NCI-H1930 (cell line): ENCODE results near the gene KLF7.
A peak's percentile ranks its signal among the peaks of the same experiment; 100 is the strongest.

Experiments used
- DNase-seq, 2 experiments: peaks; one replicate each; lab custom pipeline; 2025; lab: John Stamatoyannopoulos, UW

Gene KLF7

DNA sequence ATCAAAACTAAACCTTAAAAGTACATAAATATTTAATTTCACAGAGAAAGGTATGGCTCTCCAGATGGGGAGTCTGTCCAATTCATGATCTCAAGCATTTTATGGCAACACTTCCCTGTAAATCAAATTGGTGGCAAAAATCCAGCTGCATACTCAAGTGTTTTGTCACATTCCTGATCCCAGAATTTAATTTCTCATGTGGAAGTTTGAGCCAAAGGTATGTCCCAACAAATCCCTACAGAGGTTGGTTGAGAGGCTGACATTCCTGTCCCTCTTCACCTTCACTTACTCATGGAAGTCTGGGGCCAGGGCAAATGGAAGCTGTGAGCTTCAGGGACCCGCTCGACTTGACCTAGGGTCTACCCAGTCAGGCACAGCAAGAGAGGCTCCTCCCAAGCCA is 17.7 kb downstream of the KLF7 start:
- DNase-seq, result no peak

DNA sequence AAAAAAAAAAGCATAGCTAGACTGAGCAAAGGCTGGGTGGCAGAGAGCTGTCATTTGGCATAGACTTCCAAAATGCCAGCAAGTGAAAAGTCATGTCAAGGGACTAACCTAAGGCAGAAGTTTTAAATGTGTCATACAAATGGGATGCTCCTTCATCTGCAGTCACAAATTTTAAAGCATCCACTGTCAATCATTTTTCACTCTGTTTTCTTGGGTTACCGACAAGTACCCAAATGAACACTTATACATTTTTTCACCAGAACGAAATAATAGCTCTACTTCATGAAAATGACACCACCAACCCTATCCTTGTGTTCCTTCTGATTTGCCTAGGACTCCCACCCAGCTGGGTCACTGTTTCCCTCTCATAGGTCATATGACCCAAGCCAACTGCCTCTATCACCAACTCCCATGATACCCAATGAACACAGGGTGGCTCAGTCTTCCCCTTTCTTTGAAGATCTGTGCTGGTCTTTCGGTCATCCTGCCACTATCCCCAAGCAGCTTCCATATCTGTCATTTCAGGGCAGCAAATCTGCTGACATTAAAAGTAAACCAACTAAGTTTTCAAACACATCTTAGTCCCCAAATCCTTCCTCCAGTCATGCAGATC is 21.5 kb downstream of the KLF7 start:
- no peak for DNase-seq

DNA sequence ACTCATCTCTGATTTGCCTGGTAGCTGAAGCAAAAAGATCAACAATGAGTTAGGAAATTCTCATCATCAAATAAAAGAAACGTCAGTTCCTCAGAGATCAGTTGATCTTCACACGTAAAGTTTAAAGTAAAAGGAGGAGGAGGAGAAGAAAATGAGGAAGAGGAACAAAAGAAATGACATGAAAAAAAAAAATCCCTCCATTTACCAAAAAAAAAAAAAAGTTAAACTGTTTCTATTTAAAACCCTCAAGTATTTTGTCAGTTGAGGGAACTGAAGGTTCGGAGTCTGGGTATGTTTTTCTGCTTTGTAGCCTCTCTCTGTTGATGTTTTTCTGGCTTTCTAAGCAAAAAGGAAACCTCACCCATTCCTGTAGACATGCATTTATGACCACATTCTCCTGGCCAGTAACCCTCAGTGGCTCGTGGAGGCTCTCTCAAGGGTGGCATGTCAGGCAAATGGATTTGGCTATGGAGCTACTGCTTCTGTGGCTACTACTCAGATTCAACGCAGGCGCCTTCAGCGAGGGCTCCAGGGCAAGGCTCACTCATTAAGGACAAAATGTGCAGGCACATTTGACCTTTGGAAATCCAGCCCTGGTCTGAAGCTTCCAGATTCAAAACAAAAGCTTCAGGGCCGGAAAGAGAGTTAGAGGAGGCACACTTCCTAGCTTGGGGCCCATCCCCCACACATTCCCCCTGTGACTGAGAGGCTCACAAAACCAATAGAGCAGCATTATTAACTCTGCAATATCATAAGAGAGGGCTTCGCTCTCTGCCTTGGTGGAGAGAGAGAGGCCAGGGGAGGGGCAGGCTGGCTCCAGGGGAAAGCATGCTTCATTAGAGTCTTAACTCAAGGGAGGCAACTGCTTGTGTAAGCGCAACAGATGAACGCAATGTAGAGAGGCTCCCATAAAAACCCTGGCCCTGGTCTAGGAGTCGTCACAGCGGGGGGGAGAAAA is 22.3 kb downstream of the KLF7 start:
- DNase-seq, result no peak

DNA sequence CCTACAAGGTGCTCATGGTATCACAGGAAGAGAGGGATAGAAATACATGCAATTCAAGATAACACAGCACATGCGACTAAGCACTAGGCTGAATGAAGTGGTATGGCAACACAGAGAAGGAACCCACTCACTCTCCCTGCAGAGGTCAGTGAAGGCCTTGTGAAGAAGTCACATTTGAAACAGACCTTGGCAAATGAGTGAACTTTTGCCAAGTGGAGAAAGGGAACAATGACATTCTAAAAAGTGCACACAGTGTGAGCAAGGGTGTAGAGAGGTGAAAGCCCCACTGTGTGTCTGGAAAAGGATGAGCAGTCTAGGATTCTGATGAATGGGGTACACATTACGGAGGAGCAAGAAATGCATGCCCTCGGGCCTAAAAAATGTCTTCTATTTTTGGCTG is 23.3 kb downstream of the KLF7 start:
- no peak for DNase-seq

DNA sequence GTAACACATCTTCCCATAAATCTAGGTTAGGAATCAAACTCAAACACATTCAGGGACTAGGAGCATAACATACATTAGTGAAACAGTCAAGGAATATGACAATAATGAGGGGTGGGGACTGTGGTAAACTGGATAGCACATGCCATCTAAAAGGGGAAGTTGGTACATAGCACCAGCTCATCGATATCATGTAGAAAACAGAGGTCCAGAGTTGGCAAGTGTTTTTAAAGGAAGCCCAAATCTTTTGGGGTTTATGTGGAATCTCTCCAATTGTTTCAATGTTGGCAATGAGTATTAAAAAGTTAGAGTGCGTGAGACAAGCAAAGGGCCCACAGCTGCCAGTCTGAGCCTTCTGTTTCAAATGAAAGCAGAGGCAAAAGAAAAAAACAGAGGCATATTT is 24.4 kb downstream of the KLF7 start:
- no peak for DNase-seq

DNA sequence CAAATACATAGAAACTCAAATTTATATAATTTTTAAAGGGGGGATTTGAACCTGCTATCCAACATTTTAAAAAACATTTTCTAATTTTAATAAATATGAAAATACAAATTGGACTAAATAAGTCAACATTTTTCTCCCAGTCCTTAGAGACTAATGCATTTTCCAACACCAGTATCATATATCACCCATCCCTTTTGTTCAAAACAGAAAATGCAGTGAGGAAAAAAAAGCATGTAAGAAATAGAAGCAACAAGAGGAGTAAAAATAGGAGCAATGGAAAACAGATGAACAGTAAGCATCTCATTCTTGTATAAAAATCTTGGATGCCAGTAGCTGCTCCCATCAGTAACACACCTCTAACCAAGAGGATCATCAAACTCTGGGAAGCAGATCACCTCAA is 25.5 kb downstream of the KLF7 start:
- DNase-seq, result no peak

DNA sequence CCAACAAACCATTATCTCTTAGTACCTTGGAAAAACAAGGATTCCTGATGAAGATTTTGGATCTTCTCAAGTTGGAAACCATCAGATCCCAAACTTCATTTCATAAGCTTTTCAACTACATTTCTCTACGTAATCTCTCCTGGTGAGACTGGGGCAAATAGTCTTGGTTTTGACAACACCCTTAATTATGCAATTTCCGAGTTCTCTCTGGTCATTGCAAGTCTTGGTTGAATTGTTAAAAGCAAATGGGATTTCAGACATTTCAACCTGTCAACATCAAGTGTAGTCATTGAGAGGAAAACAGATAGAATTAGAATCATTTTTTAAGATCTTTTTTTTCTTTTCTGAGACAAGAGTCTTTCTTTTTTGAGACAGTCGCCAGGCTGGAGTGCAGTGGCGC is 26.2 kb downstream of the KLF7 start:
- DNase-seq, result no peak

DNA sequence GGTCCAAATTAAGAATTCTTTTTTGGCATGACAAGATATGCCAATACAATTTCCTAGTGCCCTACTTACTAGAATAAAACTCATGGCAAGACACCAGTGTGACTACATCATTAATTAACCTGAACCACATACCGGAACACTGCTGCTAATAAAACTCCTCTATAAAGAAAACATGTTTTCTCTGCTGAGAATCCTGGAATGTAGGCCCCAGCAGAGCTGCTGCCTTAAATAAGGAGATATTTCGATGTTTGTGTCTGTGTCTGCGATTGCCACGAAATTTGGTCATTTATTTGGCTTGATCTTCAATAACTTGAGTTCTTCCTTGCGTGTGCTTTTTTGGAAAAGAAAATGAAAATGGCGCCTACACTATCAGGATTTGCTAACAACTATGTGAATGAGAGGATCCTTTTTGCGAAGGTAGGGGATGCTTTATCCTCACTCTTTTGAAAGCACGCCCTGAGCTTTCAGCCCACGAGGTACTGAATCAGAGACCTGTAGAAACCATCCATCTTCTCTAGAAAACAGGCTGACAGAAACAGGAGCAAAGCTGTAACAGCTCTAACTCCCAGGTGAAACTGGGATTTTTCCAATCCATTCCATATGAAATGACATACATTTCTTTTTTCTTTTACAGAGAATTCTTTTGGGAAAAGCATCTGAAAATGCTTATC is 27.0 kb downstream of the KLF7 start:
- DNase-seq, result no peak

DNA sequence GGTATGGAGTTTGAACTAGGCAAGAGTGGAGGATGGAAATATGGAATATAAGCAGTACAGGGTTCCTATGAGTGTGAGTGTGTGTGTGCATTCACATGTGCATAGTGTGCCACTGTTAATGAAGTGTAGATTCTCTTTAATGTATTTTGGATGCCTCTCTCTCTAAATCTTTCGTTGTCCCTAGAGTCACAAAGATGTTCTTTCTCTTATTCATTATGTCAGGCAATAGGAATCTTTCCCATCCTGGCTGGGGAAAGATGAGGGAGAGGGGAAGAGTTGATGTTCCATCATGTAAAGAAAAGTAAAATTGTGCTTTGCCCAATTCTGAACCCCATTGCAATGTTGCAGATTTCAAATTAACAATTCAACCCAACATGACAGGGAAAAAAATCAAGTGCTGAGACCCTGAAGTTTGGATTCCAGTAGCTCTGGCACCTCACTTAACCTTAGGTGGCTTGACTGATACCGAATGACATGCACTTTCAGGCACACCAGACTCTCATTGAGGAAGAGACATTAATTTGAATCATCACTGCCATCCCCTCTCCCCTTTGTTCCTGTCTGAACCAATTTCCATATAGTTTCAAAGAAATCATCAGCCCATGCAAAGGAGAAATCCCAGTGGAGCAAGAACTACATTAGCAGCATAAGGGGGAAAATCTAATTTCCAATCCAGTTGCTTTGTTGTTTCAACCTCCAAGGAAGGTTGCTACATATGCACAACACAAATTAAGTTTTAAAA is 28.0 kb downstream of the KLF7 start:
- DNase-seq, result no peak

DNA sequence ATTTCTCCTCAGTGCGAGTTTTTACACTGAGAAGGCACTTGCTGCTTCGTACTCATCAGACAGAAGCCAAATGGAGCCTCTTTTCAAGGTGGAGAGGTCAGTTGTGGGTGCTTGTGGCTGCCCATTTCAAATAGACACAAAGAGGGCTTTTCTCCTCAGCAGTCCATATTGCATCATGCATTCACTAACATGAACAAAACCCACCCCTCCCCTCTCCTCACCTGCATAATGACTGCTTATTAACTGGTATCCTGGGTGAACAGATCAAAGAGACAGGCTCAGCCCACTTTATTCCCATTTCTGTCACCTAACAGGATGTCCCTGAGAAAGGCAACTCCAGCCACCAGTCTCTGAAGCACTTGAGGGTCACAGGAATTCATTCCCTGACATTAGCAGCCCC is 28.9 kb downstream of the KLF7 start:
- peak in 1 of 2 experiments; percentile 25 for DNase-seq

DNA sequence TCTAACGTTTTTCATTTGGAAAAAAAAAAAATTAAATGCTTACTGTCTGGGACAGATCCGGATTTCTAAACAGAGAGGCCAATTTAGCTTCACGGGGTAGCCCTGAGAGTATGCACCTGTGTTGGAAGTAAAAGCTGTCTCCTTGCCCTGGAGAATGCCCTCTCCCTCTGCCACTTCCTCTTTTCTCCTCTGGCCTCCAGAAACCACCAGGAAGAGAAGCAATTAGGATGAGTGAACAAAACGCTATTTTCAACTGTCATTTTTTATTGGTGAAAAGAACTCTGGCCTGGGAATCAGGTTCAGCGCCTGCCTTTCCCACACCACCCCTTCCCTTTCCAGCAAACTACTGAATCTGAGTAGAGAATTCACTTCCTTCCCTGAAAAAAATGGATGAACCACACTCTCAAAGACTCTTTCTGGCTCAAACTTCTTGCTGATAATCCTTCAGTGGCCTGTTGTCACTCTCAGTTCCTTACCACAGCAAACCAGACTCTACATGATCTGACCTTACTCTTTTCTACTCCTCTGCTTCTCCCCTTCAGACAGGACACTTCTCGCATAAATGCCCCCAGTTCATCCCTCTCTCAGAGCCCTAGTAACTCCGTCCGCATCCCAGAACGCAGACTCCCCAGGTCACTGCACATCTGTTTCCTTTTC is 29.8 kb downstream of the KLF7 start:
- DNase-seq, result no peak

DNA sequence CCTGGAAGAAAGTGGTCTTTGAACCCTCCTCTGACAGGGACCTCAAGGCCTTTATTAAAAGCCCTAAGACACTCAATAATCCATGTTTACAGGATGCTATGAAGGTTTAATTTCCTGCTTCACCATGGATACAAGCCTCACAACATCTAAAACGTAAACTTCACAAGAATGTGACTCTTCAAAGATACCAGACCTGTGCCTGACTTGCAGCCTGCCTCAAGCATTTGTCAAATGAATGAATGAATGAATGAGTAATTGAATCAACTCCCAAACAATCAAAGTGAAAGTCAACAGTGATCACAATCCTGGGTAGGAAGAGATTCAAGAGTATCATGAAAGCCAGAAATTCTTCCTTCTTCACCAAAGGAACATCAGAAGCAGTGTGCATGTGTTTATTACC is 30.4 kb downstream of the KLF7 start:
- no peak for DNase-seq

DNA sequence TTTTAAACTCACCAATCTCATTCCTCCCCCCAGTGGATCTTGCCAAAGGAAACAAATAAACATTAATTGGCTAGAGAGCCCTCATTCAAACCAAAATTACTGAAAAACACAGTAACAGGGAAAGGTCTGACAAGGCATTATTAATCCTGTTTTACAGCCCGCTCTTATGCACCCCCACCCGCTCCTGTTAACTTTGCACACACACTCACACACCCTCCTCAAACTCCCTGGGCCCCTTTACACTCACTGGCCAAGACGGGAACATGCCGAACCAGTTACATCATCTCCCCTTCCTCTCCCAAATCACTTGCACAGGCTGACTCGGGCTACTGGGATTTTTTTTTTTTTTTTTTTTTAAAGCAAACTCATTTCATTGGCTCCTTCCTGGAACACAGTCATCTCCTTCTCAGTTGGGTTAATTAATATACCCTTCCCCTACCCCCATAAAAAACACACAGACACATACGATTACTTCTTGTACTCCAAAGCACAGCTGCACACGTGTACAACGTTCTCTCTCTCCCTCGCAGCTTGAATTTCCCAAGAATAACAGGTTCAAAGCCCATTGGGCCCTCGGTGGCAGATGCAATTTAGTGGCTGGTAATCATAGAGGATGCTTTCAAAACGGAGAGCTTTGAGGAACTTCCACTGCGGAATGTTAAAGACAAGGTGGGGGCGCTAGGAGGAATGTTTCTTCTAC is 31.8 kb downstream of the KLF7 start:
- no peak for DNase-seq

DNA sequence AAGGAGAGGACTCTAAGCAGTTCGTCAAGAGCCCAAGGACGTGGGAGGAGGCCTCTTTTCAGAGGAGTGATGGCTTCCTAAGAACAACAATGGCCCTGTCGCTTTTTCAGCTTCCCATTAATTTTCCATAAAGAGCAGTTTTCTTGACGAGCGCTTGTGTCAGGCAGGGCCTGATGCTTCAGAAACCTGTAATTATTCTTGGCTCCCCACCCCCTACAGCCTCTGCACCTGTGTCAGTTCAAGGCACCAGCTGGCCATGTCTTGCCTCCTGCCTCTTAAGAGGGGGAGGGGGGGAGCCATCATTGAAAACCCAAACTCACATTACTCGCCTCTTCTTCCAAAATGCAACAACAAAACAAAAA is 32.3 kb downstream of the KLF7 start:
- no peak for DNase-seq

DNA sequence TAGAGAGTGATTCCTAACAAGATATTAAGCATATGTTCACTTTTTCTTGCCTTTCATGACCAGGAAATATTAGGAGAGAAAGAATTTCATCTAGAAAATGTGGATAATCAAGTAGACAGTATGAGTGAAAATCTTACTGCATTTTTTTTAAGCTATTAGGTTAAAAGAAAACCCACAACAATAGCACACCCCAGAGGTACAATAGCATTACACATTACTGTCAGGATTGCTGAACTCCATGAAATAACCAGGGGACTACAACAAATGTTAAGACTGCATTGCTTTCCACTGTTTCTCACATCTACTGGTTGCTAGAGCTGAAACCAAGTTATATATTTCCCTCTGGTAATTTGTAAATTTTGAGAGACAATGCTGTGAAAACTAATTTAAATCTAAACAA is 33.7 kb downstream of the KLF7 start:
- DNase-seq, result no peak

DNA sequence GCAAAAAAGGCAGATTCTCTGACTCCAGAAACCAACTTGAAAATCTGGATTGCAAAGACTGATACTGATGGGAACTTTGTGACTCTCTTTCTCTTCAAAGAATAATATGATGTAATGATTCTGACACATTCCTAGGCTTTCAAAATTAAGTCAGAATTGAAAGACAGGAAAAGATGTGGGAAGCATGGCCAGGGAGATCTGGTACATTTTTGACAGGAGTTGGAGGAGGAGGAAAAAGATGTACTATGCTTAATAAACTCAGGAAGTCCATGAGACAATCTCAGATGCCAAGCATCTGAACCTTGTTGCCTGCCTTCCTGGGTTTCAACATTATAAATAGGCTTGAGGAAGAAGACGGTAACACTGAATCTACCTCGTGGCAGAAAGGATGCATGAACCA is 34.2 kb downstream of the KLF7 start:
- DNase-seq, result no peak

DNA sequence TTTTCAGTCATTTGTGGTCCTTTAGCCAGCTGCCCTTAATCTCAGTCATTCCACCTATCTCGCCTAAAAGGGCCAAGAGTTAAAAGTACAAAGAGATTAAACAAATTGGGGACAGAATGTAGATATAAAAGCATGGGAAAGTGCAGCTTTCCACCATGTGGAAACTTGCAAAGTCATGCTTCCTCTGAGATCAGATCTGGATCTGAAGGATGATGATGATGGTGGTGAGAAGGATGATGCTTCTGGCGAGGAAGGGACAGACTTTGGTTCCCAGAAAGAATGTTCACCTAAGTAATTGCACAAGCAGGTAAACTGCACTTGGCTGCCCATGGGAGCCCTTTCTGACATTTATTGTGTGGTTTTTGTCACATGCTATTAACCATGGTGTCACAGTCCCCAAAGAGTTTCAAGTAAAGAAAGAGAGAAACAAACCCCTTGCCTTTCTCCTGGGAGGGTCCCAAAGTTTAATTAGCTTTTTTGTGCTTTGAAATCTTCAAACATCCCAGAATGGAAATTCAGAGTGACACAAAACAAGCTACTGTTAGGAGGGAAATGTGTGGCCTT is 34.7 kb downstream of the KLF7 start:
- DNase-seq, result no peak

DNA sequence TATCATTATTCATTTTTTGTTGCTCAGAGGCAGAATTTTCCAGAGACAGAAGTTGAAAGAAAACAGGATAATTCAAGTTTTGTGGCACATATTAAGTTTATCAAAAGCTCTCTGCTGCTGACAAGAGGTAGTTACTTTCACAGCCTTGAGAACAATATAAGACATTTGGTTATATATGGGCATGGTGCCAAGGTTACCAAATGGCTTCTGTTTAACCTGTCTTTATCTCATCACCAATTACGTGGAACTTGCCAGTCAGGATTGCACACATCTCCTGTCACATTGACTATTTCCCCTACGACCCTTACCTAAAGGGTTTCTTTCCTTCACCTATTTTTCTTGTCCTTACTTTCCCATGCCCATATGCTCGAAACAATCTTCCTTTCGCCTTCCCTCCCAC is 35.9 kb downstream of the KLF7 start:
- DNase-seq, result no peak

DNA sequence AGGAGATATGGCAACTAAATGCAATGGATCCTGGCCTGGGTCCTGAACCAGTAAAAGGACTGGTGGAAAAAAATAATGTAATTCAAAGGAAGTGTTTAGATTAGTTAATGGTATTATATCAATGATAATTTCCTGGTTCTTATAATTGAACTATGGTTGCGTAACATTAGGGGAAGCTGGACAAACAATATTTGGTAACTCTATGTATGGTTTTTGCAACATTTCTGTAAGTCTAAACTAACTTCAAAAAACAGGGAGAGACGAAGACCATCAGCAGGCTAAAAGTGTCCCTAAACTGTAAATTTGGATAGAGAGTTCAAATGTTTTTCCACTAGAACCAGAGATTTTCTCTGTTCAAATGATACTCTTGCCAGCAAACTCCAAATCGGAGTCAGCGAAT is 36.9 kb downstream of the KLF7 start:
- DNase-seq, result no peak

DNA sequence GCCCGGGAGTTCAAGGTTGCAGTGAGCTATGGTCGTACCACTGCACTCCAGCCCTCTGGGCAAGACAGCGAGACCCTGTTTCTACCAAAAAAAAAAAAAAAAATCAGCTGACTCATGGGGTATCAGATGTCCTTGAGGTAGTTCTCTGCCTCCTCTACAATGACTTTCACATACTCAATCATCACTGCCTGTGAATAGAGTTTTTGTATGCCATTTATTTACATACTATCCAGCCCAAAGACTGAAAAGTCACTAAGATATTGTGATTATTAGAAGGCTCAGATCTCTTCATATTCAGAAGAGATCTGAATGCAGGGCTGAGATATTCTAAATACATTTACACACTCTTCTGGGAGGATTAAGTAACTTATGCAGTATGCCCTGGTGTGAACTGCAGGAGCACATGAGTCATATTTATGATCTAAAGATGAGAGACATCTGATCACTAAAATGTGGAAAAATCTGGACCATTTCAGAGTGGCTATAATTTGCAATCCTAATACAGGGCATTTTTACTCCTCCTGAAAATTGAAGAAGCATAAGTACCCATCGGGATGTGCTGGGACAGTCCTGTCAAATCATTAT is 38.9 kb downstream of the KLF7 start:
- DNase-seq, result no peak
